HG03103 (cell line): ENCODE data around the gene ANKRD27.
"Not testable (repeated sequence)": the region's sequence is repeated elsewhere in the genome, so short reads cannot be mapped to it uniquely, and the experiment has no call there.

Experiments
- ATAC-seq: cut with Tn5 transposase; IDR thresholded peaks from one replicate; pipeline ENCODE4 v1.9.1; 2021; ENCODE audit warnings: low read depth; ENCODE audit not compliant: unreplicated experiment

The ANKRD27 gene

GRCh38 chr19:32611161-32611560, 63.8 kb downstream of the ANKRD27 start:
- no peak for ATAC-seq

GRCh38 chr19:32607479-32607878, 67.5 kb downstream of the ANKRD27 start:
- ATAC-seq: no peak

GRCh38 chr19:32606289-32606688, 68.7 kb downstream of the ANKRD27 start:
- ATAC-seq: no peak

GRCh38 chr19:32605544-32605943, 69.4 kb downstream of the ANKRD27 start:
- ATAC-seq: no peak

- ATAC-seq: no peak
Measured at GRCh38 chr19:32603961-32604360, 71.0 kb downstream of the ANKRD27 start.

- ATAC-seq: no peak
Measured at GRCh38 chr19:32599736-32600157, 75.2 kb downstream of the ANKRD27 start.

GRCh38 chr19:32599258-32599657, 75.7 kb downstream of the ANKRD27 start:
- no peak for ATAC-seq

GRCh38 chr19:32598022-32598421, 77.0 kb downstream of the ANKRD27 start:
- no peak for ATAC-seq

GRCh38 chr19:32595491-32595890, 79.5 kb downstream of the ANKRD27 start:
- no peak for ATAC-seq

- no peak for ATAC-seq
Measured at GRCh38 chr19:32594021-32594420, 81.0 kb downstream of the ANKRD27 start.

- ATAC-seq: not testable (repeated sequence)
Measured at GRCh38 chr19:32587747-32588504, 87.1 kb downstream of the ANKRD27 start.

GRCh38 chr19:32581705-32582179, 93.2 kb downstream of the ANKRD27 start:
- no peak for ATAC-seq

- ATAC-seq: peak; percentile 82
Measured at GRCh38 chr19:32580901-32581704, 93.9 kb downstream of the ANKRD27 start, which contains the start of gene PDCD5. TSS of gene PDCD5 (plus strand) at chr19:32581190. CDS start at chr19:32581262, 72 bp downstream.

- peak; percentile 26 for ATAC-seq
Measured at GRCh38 chr19:32580353-32580900, 94.6 kb downstream of the ANKRD27 start.

- ATAC-seq: no peak
Measured at GRCh38 chr19:32576790-32577189, 98.2 kb downstream of the ANKRD27 start.

- no peak for ATAC-seq
Measured at GRCh38 chr19:32573492-32573794, 101.5 kb downstream of the ANKRD27 start.

GRCh38 chr19:32572700-32573491, 102.1 kb downstream of the ANKRD27 start:
- ATAC-seq: not testable (repeated sequence)

- not testable (repeated sequence) for ATAC-seq
Measured at GRCh38 chr19:32571471-32572075, 103.4 kb downstream of the ANKRD27 start.

GRCh38 chr19:32570081-32570785, 104.7 kb downstream of the ANKRD27 start:
- ATAC-seq: no peak

- no peak for ATAC-seq
Measured at GRCh38 chr19:32567486-32567885, 107.5 kb downstream of the ANKRD27 start.
